GM12801 (cell line): ENCODE data around the gene HPCAL1.

Experiments
- CTCF ChIP-seq: IDR thresholded peaks from one replicate; pipeline ENCODE4 v1.5.1; 2011; ENCODE audit warnings: control low read depth; ENCODE audit not compliant: insufficient read length; ENCODE audit errors: extremely low read depth

Gene HPCAL1

GRCh38 chr2:10405448-10405847 is 102.7 kb downstream of the HPCAL1 start:
- TF ChIP-seq CTCF = no peak

DNA sequence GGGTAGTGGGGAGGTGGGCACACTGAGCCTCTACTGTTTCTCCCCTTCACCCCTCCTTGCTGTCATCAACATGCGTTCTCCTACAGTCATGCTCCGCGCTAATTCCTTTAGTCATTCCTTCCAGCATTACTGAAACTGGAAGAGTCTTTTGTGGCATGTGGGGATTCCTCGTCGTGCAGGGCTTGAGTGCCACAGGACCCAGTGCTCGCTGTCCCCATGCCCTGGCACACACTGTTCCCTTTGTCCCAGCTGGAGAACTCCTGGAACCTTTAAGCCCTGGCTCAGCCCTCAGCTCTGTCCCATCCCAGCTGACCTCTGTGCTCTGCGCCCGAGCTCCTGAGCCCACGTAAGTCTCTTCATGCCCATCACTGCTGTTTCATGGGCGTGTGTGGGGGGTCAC is 103.3 kb downstream of the HPCAL1 start:
- TF ChIP-seq CTCF = no peak

GRCh38 chr2:10406491-10407188 is 103.9 kb downstream of the HPCAL1 start:
- TF ChIP-seq CTCF = no peak

DNA sequence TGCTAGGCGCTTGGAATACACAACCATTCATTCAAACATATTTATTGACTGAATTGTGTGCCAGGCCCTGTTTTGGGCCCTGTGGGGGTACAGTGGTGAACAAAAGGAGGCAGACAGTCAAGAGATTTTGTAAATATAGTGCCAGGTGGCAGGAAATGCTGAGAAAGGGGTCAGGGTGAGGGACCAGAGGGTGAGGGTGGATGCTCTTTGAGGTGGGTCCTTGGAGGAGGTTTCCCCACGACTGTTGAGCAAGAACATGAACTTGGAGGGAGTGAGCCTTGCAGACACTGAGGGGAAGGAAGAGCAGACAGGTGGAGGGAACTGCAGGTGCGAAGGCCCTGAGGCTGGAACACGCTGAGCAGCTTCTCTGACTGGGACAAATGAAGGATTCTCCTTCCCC is 104.7 kb downstream of the HPCAL1 start:
- no peak for TF ChIP-seq CTCF

DNA sequence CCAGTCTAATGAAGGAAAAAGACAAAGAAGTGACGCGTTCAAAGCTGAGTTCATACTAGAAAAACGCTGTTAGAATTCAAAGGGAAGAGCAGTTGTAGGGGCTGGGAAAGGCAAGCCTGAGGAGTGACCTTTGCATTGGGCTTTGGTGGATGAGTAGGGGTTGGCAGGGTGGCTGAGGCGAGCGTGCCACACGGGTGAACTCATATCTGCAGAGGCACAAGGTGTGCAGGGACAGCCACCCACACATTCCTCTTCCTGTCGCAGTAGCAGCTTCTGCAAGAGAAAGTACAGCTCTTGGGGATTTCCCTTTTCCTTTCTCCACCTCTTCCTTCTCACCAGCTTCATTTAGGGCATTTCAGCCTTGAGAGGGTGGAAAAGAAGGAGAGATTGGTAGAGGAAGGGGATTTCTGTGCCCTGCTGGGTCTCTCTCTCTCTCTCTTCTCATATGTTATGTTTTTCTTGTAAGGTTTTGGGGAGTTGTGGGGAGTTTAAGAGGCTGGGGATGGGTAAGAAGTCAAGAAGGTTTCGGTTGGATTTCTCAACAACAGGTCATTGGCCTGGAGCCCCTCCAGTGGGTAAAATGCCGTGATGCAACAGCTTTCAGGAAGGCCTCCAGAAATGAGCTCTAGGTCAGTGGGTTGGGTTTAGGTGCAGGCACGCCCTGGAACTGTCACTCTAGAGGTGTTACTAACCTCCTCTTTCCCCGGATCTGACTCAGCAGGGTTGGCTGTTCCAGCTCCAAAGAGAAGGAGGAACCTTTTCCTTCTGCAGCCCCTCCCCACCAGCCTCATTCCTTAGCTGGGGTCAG is 105.3 kb downstream of the HPCAL1 start:
- no peak for TF ChIP-seq CTCF

GRCh38 chr2:10408649-10409579 is 106.2 kb downstream of the HPCAL1 start:
- peak; percentile 73 for TF ChIP-seq CTCF
